CD14-positive monocyte (primary cell): ENCODE results near the gene CTPS1. TPM values are rescaled to one million over a fixed set of nuclear protein-coding genes. Genes with fewer than 3 reads are reported as not detected.
A peak's percentile ranks its signal among the peaks of the same experiment; 100 is the strongest.

Experiments
- DNase-seq, 3 donors: peaks; one replicate each; pipeline ENCODE4 v3.0.0-alpha.2; 2011 to 2022
- H2AFZ ChIP-seq: 2 replicates; pipeline ENCODE4 v1.6.0; 2012; ENCODE audit warnings: mild to moderate bottlenecking, low read depth, low read length, inconsistent platforms; ENCODE audit not compliant: insufficient read depth, poor library complexity, severe bottlenecking
- H3K27ac ChIP-seq, 2 donors: 1 replicate in 1 of 2; 2 replicates in 1 of 2; pipeline ENCODE4 v1.5.1; 2012 to 2013; ENCODE audit warnings: low read length in 2 of 2, control low read depth in 1 of 2, inconsistent platforms in 1 of 2, low read depth in 1 of 2, mild to moderate bottlenecking in 1 of 2
- H3K27me3 ChIP-seq, 2 donors: one replicate each; pipeline versions ENCODE4 v1.6.0 to v1.6.1; 2011 to 2013; ENCODE audit warnings: low read length in 2 of 2; ENCODE audit not compliant: control insufficient read depth in 2 of 2, insufficient read depth in 2 of 2
- H3K36me3 ChIP-seq, 2 donors: replicated peaks in 1 of 2; 1 replicate in 1 of 2; 2 replicates in 1 of 2; pipeline versions ENCODE4 v1.5.1 to v1.6.1; 2012 to 2013; ENCODE audit warnings: low read length in 2 of 2, control low read depth in 1 of 2, inconsistent platforms in 1 of 2, mild to moderate bottlenecking in 1 of 2; ENCODE audit not compliant: insufficient read depth in 2 of 2, control insufficient read depth in 1 of 2
- H3K4me1 ChIP-seq, 2 donors: 1 replicate in 1 of 2; 2 replicates in 1 of 2; pipeline versions ENCODE4 v1.5.1 to v1.6.1; 2012 to 2013; ENCODE audit warnings: low read length in 2 of 2, control low read depth in 1 of 2, inconsistent platforms in 1 of 2, mild to moderate bottlenecking in 1 of 2, moderate library complexity in 1 of 2; ENCODE audit not compliant: insufficient read depth in 2 of 2, control insufficient read depth in 1 of 2
- H3K4me2 ChIP-seq: replicated peaks from 2 replicates; pipeline ENCODE3; 2012; ENCODE audit warnings: low read length, moderate library complexity, mild to moderate bottlenecking; ENCODE audit not compliant: poor library complexity, severe bottlenecking; ENCODE audit errors: extremely low read depth
- H3K4me3 ChIP-seq, 3 experiments: fragments of 200-600 bp in 1 of 3; sonication (generic) in 1 of 3; replicated peaks in 1 of 3; 1 replicate in 2 of 3; 2 replicates in 1 of 3; pipeline ENCODE4 v1.5.1; 2011 to 2013; ENCODE audit warnings: low read length in 3 of 3, mild to moderate bottlenecking in 3 of 3, control low read depth in 2 of 3, low read depth in 2 of 3, inconsistent platforms in 1 of 3, moderate library complexity in 1 of 3
- H3K79me2 ChIP-seq: 2 replicates; pipeline ENCODE4 v1.6.0; 2012; ENCODE audit warnings: mild to moderate bottlenecking, control low read depth, inconsistent platforms, low read length, moderate library complexity; ENCODE audit not compliant: insufficient read depth
- H3K9ac ChIP-seq: 2 replicates; pipeline ENCODE4 v1.6.0; 2017; ENCODE audit warnings: low read length, mild to moderate bottlenecking; ENCODE audit not compliant: insufficient read depth, poor library complexity, severe bottlenecking
- H3K9me3 ChIP-seq, 2 donors: replicated peaks in 1 of 2; 1 replicate in 1 of 2; 2 replicates in 1 of 2; pipeline versions ENCODE4 v1.5.1 to v1.6.1; 2012 to 2013; ENCODE audit warnings: low read length in 2 of 2, control low read depth in 1 of 2; ENCODE audit not compliant: control insufficient read depth in 1 of 2, insufficient read depth in 1 of 2
- H4K20me1 ChIP-seq: 2 replicates; pipeline ENCODE4 v1.6.0; 2012; ENCODE audit warnings: mild to moderate bottlenecking, low read length, control low read depth, moderate library complexity; ENCODE audit not compliant: insufficient read depth
- H3K27ac Mint-ChIP-seq, 7 donors: one replicate each; pipeline ENCODE4 v1.8.0; 2020; ENCODE audit warnings: mild to moderate bottlenecking in 7 of 7, mixed read lengths in 7 of 7, moderate library complexity in 6 of 7, inconsistent platforms in 2 of 7
- H3K27me3 Mint-ChIP-seq, 3 donors: one replicate each; pipeline ENCODE4 v1.8.0; 2021 to 2022; ENCODE audit warnings: low read depth in 3 of 3, mild to moderate bottlenecking in 3 of 3, mixed read lengths in 3 of 3, moderate library complexity in 3 of 3, inconsistent platforms in 1 of 3
- H3K36me3 Mint-ChIP-seq, 2 donors: one replicate each; pipeline ENCODE4 v1.8.0; 2020; ENCODE audit warnings: mixed read lengths in 2 of 2, inconsistent platforms in 1 of 2, mild to moderate bottlenecking in 1 of 2
- H3K4me1 Mint-ChIP-seq: one replicate; pipeline ENCODE4 v1.8.0; 2020; ENCODE audit warnings: mild to moderate bottlenecking, mixed read lengths
- H3K4me3 Mint-ChIP-seq, 2 donors: one replicate each; pipeline ENCODE4 v1.8.0; 2020; ENCODE audit warnings: mild to moderate bottlenecking in 2 of 2, mixed read lengths in 2 of 2, moderate library complexity in 1 of 2
- H3K9me3 Mint-ChIP-seq, 7 donors: one replicate each; pipeline ENCODE4 v1.8.0; 2020 to 2022; ENCODE audit warnings: mixed read lengths in 7 of 7, mild to moderate bottlenecking in 6 of 7, moderate library complexity in 6 of 7, inconsistent platforms in 2 of 7
- WGBS: methylation state at CpG from one replicate; pipeline ENCODE4 v1.1.5; 2013; ENCODE audit warnings: missing lambda C conversion rate; ENCODE audit not compliant: insufficient coverage; 5-methylcytosine and 5-hydroxymethylcytosine counted together
- intact Hi-C, 2 donors: fragments of 100-400 bp; cut with micrococcal nuclease; formaldehyde crosslinking; loops; one replicate each; pipeline versions ENCODE4 v1.15.0 to v1.15.1; 2023
- polyA plus RNA-seq, 3 donors: library from polyadenylated mRNA; depleted of rRNA in 1 of 3; unstranded in 2 of 3; stranded (reverse) in 1 of 3; fragments of 300-500 nt in 2 of 3; fragments of >200 nt in 1 of 3; fragmentation: Illumina TruSeq in 2 of 3; gene quantifications; 1 replicate in 2 of 3; 2 replicates in 1 of 3; pipeline ENCODE4 v1.2.3, GENCODE V29; 2012 to 2021
- TF ChIP-seq, protein P1 (sequence below): fragments of 200-600 bp; IDR thresholded peaks from one replicate; pipeline ENCODE4 v1.8.0; 2022; ENCODE audit warnings: antibody characterized with exemption, mild to moderate bottlenecking

CTPS1 gene
- polyA plus RNA-seq, 3 donors, result 5.3 to 8.6 (median 6.0) TPM

DNA sequence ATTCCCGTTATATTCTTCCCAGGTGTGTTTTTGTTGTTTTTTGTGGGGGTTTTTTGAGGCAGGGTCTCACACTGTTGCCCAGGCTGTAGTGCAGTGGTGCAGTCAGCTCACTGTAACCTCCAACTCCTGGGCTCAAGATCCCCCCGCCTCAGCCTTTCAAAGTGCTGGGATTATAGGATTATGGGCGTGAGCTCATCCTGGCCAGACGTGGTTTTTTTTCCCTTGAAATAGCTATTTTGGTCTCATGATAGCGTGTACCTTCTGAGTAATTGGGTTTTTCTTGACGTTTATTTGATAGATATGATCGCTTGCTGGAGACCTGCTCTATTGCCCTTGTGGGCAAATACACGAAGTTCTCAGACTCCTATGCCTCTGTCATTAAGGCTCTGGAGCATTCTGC lies 17.6 kb downstream of the CTPS1 start:
- Histone ChIP-seq H4K20me1 (no peaks in the 10 kb centered on the region), H3K27ac (no peak overlapping the region), H3K36me3 (peaks cover 59 to 99% of the 10 kb centered on the region in 2 donors), H3K27me3 (no peaks in the 10 kb centered on the region), H3K4me3 (no peak overlapping the region), H3K79me2 (no peaks in the 10 kb centered on the region), H3K4me2 (no peak overlapping the region), H3K4me1 (no peaks in the 10 kb centered on the region), H3K9ac (no peak overlapping the region), H2AFZ (no peak overlapping the region), H3K9me3 (no peaks in the 10 kb centered on the region)
- Mint-ChIP-seq H3K36me3 (peaks cover 76 to 84% of the 10 kb centered on the region in 2 donors), H3K9me3 (no peaks in the 10 kb centered on the region), H3K4me1 (peaks cover 1% of the 10 kb centered on the region), H3K27ac (peak overlapping the region in 1 of 7 donors; percentile 37), H3K4me3 (no peak overlapping the region), H3K27me3 (no peaks in the 10 kb centered on the region)
- 100% methylated on average over 4 of the region's 8 CpGs for WGBS
- no peak for DNase-seq
- intact Hi-C loops, result no loop called here
- TF ChIP-seq, protein P1, sequence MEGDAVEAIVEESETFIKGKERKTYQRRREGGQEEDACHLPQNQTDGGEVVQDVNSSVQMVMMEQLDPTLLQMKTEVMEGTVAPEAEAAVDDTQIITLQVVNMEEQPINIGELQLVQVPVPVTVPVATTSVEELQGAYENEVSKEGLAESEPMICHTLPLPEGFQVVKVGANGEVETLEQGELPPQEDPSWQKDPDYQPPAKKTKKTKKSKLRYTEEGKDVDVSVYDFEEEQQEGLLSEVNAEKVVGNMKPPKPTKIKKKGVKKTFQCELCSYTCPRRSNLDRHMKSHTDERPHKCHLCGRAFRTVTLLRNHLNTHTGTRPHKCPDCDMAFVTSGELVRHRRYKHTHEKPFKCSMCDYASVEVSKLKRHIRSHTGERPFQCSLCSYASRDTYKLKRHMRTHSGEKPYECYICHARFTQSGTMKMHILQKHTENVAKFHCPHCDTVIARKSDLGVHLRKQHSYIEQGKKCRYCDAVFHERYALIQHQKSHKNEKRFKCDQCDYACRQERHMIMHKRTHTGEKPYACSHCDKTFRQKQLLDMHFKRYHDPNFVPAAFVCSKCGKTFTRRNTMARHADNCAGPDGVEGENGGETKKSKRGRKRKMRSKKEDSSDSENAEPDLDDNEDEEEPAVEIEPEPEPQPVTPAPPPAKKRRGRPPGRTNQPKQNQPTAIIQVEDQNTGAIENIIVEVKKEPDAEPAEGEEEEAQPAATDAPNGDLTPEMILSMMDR, result no peak

DNA sequence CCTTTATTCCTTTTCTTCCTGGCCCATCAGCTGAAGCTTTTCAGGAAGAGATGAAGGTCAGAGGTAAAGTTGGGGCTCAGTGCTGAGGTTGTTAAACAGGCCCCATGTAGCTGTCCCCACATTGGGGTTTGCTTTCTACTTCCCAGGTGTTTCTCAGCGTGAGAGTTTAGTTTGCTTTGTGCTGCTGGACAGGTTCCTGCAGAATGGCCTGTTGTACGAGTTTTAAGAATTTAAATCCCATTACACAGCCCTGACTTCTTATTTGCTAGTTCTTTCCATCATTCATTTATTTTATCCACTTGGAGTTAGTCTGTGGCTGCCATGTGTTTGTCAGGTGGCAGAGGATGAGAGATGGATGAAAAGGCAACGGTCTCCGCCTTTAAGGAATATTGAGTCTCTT lies 19.2 kb downstream of the CTPS1 start:
- no peak overlapping the region for H3K27ac Mint-ChIP-seq
- no peak overlapping the region for H3K4me3 Mint-ChIP-seq
- Histone ChIP-seq H3K4me3 (no peak overlapping the region), H3K9me3 (no peaks in the 10 kb centered on the region), H4K20me1 (no peaks in the 10 kb centered on the region), H3K79me2 (no peaks in the 10 kb centered on the region), H3K27me3 (no peaks in the 10 kb centered on the region), H3K4me1 (peaks cover 11 to 12% of the 10 kb centered on the region in 2 donors), H3K4me2 (no peak overlapping the region), H3K36me3 (peaks cover 54 to 94% of the 10 kb centered on the region in 2 donors), H3K27ac (no peak overlapping the region), H2AFZ (no peak overlapping the region), H3K9ac (no peak overlapping the region)
- WGBS, result 100% methylated on average over 3 of the region's 4 CpGs
- no peak for DNase-seq
- H3K36me3 Mint-ChIP-seq, result peaks cover 78% of the 10 kb centered on the region in 2 donors
- no peaks in the 10 kb centered on the region for H3K9me3 Mint-ChIP-seq
- intact Hi-C loops, result no loop called here
- TF ChIP-seq, protein P1, result no peak
- H3K27me3 Mint-ChIP-seq, result no peaks in the 10 kb centered on the region
- H3K4me1 Mint-ChIP-seq, result peaks cover 15% of the 10 kb centered on the region
